HK-2 (cell line): Measurements from ENCODE around the gene KLHL26.

Source experiments
- DNase-seq: peaks from one replicate; pipeline ENCODE4 v3.0.0-alpha.2; 2018; ENCODE audit not compliant: unreplicated experiment

The KLHL26 gene

GRCh38 chr19:18601875-18602274 lies 35.0 kb upstream of the KLHL26 start:
- no peak for DNase-seq

- DNase-seq = no peak
These were observed 33.4 kb upstream of the KLHL26 start for GRCh38 chr19:18603255-18603957.

- no peak for DNase-seq
These were observed 32.6 kb upstream of the KLHL26 start for GRCh38 chr19:18603958-18604819.

GRCh38 chr19:18604820-18605159 lies 32.0 kb upstream of the KLHL26 start:
- no peak for DNase-seq

GRCh38 chr19:18605196-18605545 lies 31.7 kb upstream of the KLHL26 start:
- no peak for DNase-seq

GRCh38 chr19:18605546-18606280 lies 31.1 kb upstream of the KLHL26 start:
- DNase-seq = no peak

GRCh38 chr19:18606281-18607225 lies 30.3 kb upstream of the KLHL26 start, which contains the start of gene CRLF1:
Gene CRLF1 (minus strand): TSS chr19:18606799. CDS start chr19:18606656, 143 bp downstream.
- DNase-seq = no peak

- DNase-seq = no peak
These were observed 29.4 kb upstream of the KLHL26 start for GRCh38 chr19:18607226-18608101.

GRCh38 chr19:18608102-18608804 lies 28.6 kb upstream of the KLHL26 start:
- no peak for DNase-seq

GRCh38 chr19:18608805-18609716 lies 27.8 kb upstream of the KLHL26 start:
- no peak for DNase-seq

- no peak for DNase-seq
These were observed 27.1 kb upstream of the KLHL26 start for GRCh38 chr19:18609717-18610051.

GRCh38 chr19:18610245-18610555 lies 26.6 kb upstream of the KLHL26 start:
- no peak for DNase-seq

GRCh38 chr19:18610556-18611326 lies 26.1 kb upstream of the KLHL26 start:
- no peak for DNase-seq

- DNase-seq = no peak
These were observed 25.3 kb upstream of the KLHL26 start for GRCh38 chr19:18611327-18612050.

- DNase-seq = no peak
These were observed 24.6 kb upstream of the KLHL26 start for GRCh38 chr19:18612051-18612771.

- DNase-seq = no peak
These were observed 23.8 kb upstream of the KLHL26 start, which contains the start of gene TMEM59L for GRCh38 chr19:18612772-18613588. Gene TMEM59L (plus strand): TSS chr19:18612870. CDS start chr19:18612959, 89 bp downstream.
